DOHH2 (cell line): ENCODE data around the gene HS3ST6.

Experiments
- H3F3A ChIP-seq: fragments of 200-600 bp; sonication (generic), shearing (Covaris generic); 2 replicates; pipeline ENCODE4 v1.6.0; 2016; ENCODE audit warnings: antibody characterized with exemption, mild to moderate bottlenecking; ENCODE audit not compliant: control insufficient read depth, insufficient read depth
- H3K27ac ChIP-seq: fragments of 200-600 bp; sonication (generic); 2 replicates; pipeline ENCODE4 v1.5.1; 2014; ENCODE audit warnings: low read depth, mild to moderate bottlenecking, low read length, moderate library complexity
- H3K27me3 ChIP-seq: fragments of 200-600 bp; sonication (generic); 2 replicates; pipeline ENCODE4 v1.6.1; 2014; ENCODE audit warnings: mild to moderate bottlenecking, low read length, mixed read lengths; ENCODE audit not compliant: control insufficient read depth
- H3K36me3 ChIP-seq: fragments of 200-600 bp; sonication (generic); 2 replicates; pipeline ENCODE4 v1.6.1; 2014; ENCODE audit warnings: mild to moderate bottlenecking, low read length, moderate library complexity, mixed read lengths; ENCODE audit not compliant: control insufficient read depth
- H3K4me1 ChIP-seq: fragments of 200-600 bp; sonication (generic); 2 replicates; pipeline ENCODE4 v1.6.1; 2014; ENCODE audit warnings: mild to moderate bottlenecking, low read length, mixed read lengths; ENCODE audit not compliant: control insufficient read depth
- H3K4me2 ChIP-seq: fragments of 200-600 bp; sonication (generic); 2 replicates; pipeline ENCODE4 v1.6.0; 2014; ENCODE audit warnings: mild to moderate bottlenecking, low read length, moderate library complexity
- H3K4me3 ChIP-seq: fragments of 200-600 bp; sonication (generic); 2 replicates; pipeline ENCODE4 v1.5.1; 2014; ENCODE audit warnings: mild to moderate bottlenecking, low read length, mixed read lengths
- H3K79me2 ChIP-seq: fragments of 200-600 bp; sonication (generic); 2 replicates; pipeline ENCODE4 v1.6.1; 2014; ENCODE audit warnings: mild to moderate bottlenecking, low read length, mixed read lengths; ENCODE audit not compliant: control insufficient read depth
- H3K9me2 ChIP-seq: fragments of 200-600 bp; sonication (generic); replicated peaks from 2 replicates; pipeline ENCODE4 v1.6.1; 2014; ENCODE audit warnings: mild to moderate bottlenecking, low read length, mixed read lengths; ENCODE audit not compliant: control insufficient read depth
- H3K9me3 ChIP-seq: fragments of 200-600 bp; sonication (generic); 2 replicates; pipeline ENCODE4 v1.6.1; 2014; ENCODE audit warnings: antibody characterized with exemption, low read length, mixed read lengths; ENCODE audit not compliant: control insufficient read depth, insufficient read depth
- H4K20me1 ChIP-seq: fragments of 200-600 bp; sonication (generic); 2 replicates; pipeline ENCODE4 v1.6.0; 2014; ENCODE audit warnings: low read depth, mild to moderate bottlenecking, antibody characterized with exemption, low read length, moderate library complexity; ENCODE audit not compliant: control insufficient read depth, insufficient read depth
- EZH2phosphoT487 ChIP-seq: fragments of 200-600 bp; sonication (generic); IDR thresholded peaks from 2 replicates; pipeline ENCODE4 v1.6.1; 2017; ENCODE audit warnings: borderline replicate concordance, mild to moderate bottlenecking, antibody characterized with exemption, low read length, moderate library complexity, mixed read lengths
- TF ChIP-seq, protein P1 (sequence below): fragments of 200-600 bp; sonication (generic); IDR thresholded peaks from one replicate; pipeline ENCODE4 v1.5.1; 2014; ENCODE audit warnings: antibody characterized with exemption, mild to moderate bottlenecking, low read depth, low read length; ENCODE audit not compliant: poor library complexity, severe bottlenecking

Gene HS3ST6

GRCh38 chr16:1946495-1947368, 28.5 kb upstream of the HS3ST6 start:
- no peaks in the 10 kb centered on the region for H4K20me1 ChIP-seq
- TF ChIP-seq, protein P1, sequence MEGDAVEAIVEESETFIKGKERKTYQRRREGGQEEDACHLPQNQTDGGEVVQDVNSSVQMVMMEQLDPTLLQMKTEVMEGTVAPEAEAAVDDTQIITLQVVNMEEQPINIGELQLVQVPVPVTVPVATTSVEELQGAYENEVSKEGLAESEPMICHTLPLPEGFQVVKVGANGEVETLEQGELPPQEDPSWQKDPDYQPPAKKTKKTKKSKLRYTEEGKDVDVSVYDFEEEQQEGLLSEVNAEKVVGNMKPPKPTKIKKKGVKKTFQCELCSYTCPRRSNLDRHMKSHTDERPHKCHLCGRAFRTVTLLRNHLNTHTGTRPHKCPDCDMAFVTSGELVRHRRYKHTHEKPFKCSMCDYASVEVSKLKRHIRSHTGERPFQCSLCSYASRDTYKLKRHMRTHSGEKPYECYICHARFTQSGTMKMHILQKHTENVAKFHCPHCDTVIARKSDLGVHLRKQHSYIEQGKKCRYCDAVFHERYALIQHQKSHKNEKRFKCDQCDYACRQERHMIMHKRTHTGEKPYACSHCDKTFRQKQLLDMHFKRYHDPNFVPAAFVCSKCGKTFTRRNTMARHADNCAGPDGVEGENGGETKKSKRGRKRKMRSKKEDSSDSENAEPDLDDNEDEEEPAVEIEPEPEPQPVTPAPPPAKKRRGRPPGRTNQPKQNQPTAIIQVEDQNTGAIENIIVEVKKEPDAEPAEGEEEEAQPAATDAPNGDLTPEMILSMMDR, result no peak
- TF ChIP-seq EZH2phosphoT487, result no peak
- no peak overlapping the region for H3K4me2 ChIP-seq
- H3K27ac ChIP-seq, result no peak overlapping the region
- no peaks in the 10 kb centered on the region for H3K36me3 ChIP-seq
- H3K4me1 ChIP-seq, result peaks cover 17% of the 10 kb centered on the region
- no peaks in the 10 kb centered on the region for H3K79me2 ChIP-seq
- no peak overlapping the region for H3K4me3 ChIP-seq
- no peaks in the 10 kb centered on the region for H3K9me2 ChIP-seq
- no peaks in the 10 kb centered on the region for H3K9me3 ChIP-seq
- H3F3A ChIP-seq, result no peaks in the 10 kb centered on the region
- no peaks in the 10 kb centered on the region for H3K27me3 ChIP-seq

GRCh38 chr16:1945559-1946391, 27.6 kb upstream of the HS3ST6 start:
- no peaks in the 10 kb centered on the region for H3F3A ChIP-seq
- H3K4me2 ChIP-seq, result no peak overlapping the region
- TF ChIP-seq, protein P1, result no peak
- no peak for TF ChIP-seq EZH2phosphoT487
- no peaks in the 10 kb centered on the region for H4K20me1 ChIP-seq
- H3K36me3 ChIP-seq, result no peaks in the 10 kb centered on the region
- H3K9me3 ChIP-seq, result no peaks in the 10 kb centered on the region
- H3K4me3 ChIP-seq, result no peak overlapping the region
- no peaks in the 10 kb centered on the region for H3K79me2 ChIP-seq
- no peaks in the 10 kb centered on the region for H3K27me3 ChIP-seq
- no peak overlapping the region for H3K27ac ChIP-seq
- no peaks in the 10 kb centered on the region for H3K9me2 ChIP-seq
- peaks cover 20% of the 10 kb centered on the region for H3K4me1 ChIP-seq

- Histone ChIP-seq H3K79me2 (no peaks in the 10 kb centered on the region), H3K27ac (no peak overlapping the region), H3K9me2 (no peaks in the 10 kb centered on the region), H3K4me3 (no peak overlapping the region), H3K4me2 (no peak overlapping the region), H3K9me3 (no peaks in the 10 kb centered on the region), H3K36me3 (no peaks in the 10 kb centered on the region), H3K4me1 (peaks cover 20% of the 10 kb centered on the region), H3F3A (no peaks in the 10 kb centered on the region), H3K27me3 (no peaks in the 10 kb centered on the region), H4K20me1 (no peaks in the 10 kb centered on the region)
- TF ChIP-seq, protein P1, result no peak
- TF ChIP-seq EZH2phosphoT487, result no peak
These were observed 26.5 kb upstream of the HS3ST6 start for GRCh38 chr16:1944612-1945199.
